Measurements from ENCODE around the gene UBAP1.
A peak's percentile ranks its signal among the peaks of the same experiment; 100 is the strongest.
"Not testable (repeated sequence)": the region's sequence is repeated elsewhere in the genome, so short reads cannot be mapped to it uniquely, and the experiment has no call there.

UBAP1 gene

GRCh38 chr9:34262971-34263370, 84.1 kb downstream of the UBAP1 start:
- DNase-seq (ENCODE audit: low spot score): no peak

- DNase-seq (ENCODE audit: low spot score): no peak
Measured at GRCh38 chr9:34267660-34268059, 88.8 kb downstream of the UBAP1 start.

DNA sequence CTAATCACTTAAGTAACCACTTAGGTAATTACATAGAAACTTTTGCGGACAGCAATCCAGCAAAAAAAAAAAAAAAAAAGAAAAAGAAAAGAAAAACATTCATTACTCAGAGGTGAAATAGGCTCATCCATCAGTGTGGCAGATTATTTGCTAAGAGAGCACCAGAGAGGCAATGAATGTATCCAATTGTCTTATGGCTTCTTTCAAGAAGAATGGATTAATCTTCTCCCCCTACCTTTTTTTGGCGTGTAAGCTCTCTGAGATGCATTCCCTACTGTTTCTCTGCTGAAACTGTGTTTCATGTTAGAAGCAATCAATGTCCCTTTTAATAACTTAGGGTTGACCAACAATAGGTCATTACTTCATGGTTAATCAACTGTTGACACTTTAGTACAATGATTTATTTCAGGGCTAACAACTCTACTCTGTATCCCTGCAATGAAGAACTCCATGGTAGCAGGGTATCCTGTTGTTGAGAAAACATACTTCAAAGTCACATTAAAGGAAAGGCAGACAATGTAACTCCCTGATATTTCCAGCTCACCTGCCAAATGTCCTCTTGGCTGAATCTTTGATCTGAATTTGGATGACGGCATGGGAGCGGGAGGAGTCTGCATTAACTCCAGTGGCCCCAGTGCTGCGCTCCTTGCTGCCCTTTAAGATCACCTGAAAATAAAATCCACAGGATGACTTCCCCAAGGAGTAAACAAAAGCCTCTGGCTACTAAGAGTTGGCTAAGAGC, 92.6 kb downstream of the UBAP1 start:
- no peak for DNase-seq (ENCODE audit: low spot score)

DNA sequence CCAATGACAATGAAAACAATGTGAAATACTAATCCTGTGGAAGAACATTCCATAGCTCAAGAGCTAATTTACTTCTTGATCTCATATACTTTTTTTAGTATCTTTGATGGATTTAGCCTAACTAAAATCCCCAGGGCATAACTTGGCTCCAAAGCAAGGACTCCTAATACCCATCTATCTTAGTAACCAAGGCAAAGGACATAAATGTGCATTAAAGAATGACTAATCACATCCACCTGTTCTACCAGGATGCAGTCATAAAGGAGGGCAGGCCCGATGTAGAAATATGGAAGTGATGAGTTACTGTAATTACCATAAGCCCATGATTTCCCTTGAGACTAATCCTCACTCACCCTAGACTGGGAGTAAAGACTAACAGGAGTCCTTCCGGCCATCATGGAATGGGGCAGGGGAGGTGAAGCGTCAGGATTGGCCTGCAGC, 93.3 kb downstream of the UBAP1 start:
- DNase-seq (ENCODE audit: low spot score): peak; percentile 46

DNA sequence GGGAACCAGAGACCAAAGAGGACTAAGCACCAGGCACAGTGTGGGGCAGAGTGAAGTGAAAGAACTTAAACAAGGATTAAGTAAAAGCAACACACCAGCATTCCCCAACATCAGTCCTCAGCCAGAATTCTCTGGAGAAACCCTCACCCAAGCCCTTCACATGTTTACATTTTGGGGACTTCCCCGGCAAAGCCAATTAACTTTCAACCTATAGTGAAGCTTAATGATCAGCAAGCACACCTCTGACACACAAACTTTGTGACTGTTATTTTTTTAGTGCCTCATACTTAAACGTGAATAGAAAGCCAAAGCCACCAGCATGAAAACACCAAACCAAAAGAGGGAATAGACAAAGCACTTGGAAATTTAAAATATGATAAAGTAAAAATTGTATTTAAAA, 94.7 kb downstream of the UBAP1 start:
- not testable (repeated sequence) for DNase-seq (ENCODE audit: low spot score)

- DNase-seq (ENCODE audit: low spot score): no peak
Measured at GRCh38 chr9:34275811-34276210, 97.0 kb downstream of the UBAP1 start.

- no peak for DNase-seq (ENCODE audit: low spot score)
Measured at GRCh38 chr9:34276772-34277171, 97.9 kb downstream of the UBAP1 start.

GRCh38 chr9:34279411-34279810, 100.6 kb downstream of the UBAP1 start:
- DNase-seq (ENCODE audit: low spot score): no peak

DNA sequence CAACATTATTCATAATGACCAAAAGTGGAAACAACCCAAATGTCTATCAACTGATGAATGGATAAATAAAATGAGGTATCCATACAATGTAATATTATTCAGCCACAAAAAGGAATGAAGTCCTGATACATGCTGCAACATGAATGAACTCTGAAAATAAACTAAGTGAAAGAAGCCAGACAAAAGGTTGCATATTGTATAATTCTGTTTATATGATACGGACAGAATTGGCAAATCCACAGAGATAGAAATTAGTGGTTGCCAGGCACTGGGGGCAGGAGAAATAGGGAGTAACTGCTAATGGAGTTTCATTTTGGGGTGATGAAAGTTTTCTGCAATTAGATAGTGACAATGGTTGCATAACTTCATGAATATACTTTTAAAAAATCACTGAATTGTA, 103.3 kb downstream of the UBAP1 start:
- DNase-seq (ENCODE audit: low spot score): no peak

DNA sequence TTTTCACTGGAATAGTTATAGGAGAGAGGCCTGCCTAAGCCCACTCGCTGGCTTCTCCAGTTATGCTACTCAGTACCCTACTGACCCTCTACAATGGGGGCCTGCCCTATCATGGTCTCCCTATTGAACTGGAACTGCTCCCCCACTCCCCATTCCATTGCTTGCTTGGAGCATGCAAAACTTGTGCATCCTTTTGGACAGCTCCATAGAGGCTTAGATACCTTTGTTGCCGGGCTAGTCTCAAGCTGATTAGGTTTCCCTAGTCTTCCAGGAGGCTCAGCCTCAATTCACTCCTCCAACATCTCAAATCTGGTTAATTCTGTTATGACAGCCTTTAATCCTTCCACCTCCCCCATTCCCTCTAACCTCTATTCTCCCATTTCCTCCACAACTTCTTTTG, 110.3 kb downstream of the UBAP1 start:
- peak; percentile 36 for DNase-seq (ENCODE audit: low spot score)

DNA sequence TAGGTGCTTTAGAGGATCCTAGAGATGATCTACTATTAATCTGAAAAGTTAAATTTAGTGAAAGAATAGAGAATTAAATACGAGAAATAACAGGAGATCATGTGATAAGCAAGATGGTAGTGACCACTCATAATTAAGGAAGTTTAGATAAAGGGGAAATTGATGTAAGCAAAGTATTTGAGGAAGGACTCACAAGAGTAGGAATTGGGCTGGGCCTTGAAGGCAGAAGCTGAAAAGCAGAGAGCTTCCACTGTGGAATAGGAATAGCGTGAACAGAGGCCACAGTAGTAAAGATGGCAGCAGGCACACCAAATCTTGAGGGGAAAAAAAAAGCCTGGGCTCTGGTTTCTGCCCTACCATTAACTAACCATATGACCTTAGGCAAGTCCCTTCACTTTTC, 112.2 kb downstream of the UBAP1 start:
- no peak for DNase-seq (ENCODE audit: low spot score)

DNA sequence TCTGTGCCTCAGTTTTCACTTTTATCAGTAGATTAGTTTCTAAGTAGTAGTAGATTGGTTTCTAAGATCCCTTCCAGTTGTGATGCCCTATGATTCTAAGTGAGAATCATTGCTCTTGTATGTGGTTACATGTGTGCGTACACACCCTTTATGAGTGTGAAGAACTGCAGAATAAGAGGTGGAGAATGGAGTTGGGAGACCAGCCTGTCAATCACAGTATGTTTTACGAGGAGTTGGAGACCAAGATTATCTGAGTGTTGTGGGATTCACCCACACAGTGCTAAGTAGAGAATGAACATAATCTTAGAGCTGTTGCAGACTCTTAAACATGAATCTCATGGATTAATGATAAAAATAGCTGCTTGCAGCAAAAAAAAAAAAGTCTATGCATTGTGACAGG, 112.6 kb downstream of the UBAP1 start:
- no peak for DNase-seq (ENCODE audit: low spot score)

DNA sequence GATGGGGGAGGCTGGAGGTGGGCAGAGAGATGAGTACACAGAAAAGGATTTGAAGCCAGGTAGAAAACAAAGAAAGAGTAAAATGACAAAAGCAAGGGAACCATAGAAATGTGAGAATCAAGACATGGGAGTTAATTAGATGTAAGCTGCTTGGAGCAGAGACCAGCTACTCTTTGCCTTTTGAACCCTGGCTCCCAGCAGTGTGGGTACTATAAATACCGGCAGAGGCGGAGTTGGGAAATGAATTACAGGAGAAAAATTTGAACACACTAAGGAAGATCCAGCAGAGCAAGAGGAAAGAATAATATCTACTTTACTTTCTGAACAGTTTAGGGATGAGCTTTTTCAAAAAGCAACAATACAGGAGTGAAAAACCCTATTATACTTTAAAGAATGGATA, 113.7 kb downstream of the UBAP1 start:
- no peak for DNase-seq (ENCODE audit: low spot score)

- not testable (repeated sequence) for DNase-seq (ENCODE audit: low spot score)
Measured at GRCh38 chr9:34301064-34301463, 122.2 kb downstream of the UBAP1 start.

All from D341Med (cell line).